Activated CD8-positive, alpha-beta T cell treated with anti-CD3 and anti-CD28 coated beads for 36 hours (primary cell): ENCODE data around the gene PTPRD. TPM values are rescaled to one million over a fixed set of nuclear protein-coding genes. Genes with fewer than 3 reads are reported as not detected.

ENCODE experiments used
- ATAC-seq: fragments of 200-7000 bp; cut with Tn5 transposase; one replicate; pipeline ENCODE4 v1.10.0; 2021; ENCODE audit warnings: mild to moderate bottlenecking, moderate library complexity
- CTCF ChIA-PET: fragments of 350-600 bp; sonication (Branson Sonifier 250); formaldehyde crosslinking; loops from one replicate; lab custom pipeline; 2021; ENCODE audit warnings: antibody characterized with exemption; lab: Charles Lee
- POLR2A ChIA-PET: fragments of 350-600 bp; sonication (Branson Sonifier 250); formaldehyde crosslinking; loops from one replicate; lab custom pipeline; 2021; ENCODE audit warnings: antibody characterized with exemption; lab: Charles Lee
- DNase-seq: peaks from one replicate; pipeline ENCODE4 v3.0.0-alpha.2; 2020
- H3K27ac Mint-ChIP-seq: one replicate; pipeline ENCODE4 v1.8.0; 2021; ENCODE audit warnings: mild to moderate bottlenecking, mixed read lengths
- H3K27me3 Mint-ChIP-seq: one replicate; pipeline ENCODE4 v1.8.0; 2021; ENCODE audit warnings: mixed read lengths
- H3K36me3 Mint-ChIP-seq: one replicate; pipeline ENCODE4 v1.8.0; 2021; ENCODE audit warnings: low read depth, mixed read lengths
- H3K4me1 Mint-ChIP-seq: one replicate; pipeline ENCODE4 v1.8.0; 2021; ENCODE audit warnings: low read depth, mixed read lengths
- H3K4me3 Mint-ChIP-seq: one replicate; pipeline ENCODE4 v1.8.0; 2021; ENCODE audit warnings: mild to moderate bottlenecking, moderate library complexity, mixed read lengths
- H3K9me3 Mint-ChIP-seq: one replicate; pipeline ENCODE4 v1.8.0; 2021; ENCODE audit warnings: mixed read lengths
- intact Hi-C: fragments of 100-400 bp; cut with micrococcal nuclease; formaldehyde crosslinking; loops from one replicate; pipeline ENCODE4 v1.10.0; 2022
- total RNA-seq, 2 experiments: library from RNA; stranded (reverse); gene quantifications; one replicate each; pipeline ENCODE4 v1.2.3, GENCODE V29; 2021
- TF ChIP-seq, protein P1 (sequence below): fragments of 200-600 bp; IDR thresholded peaks from one replicate; pipeline ENCODE4 v1.8.0; 2022; ENCODE audit warnings: antibody characterized with exemption, mild to moderate bottlenecking

PTPRD gene
- total RNA-seq, 2 experiments from 2014 or later = not detected

DNA sequence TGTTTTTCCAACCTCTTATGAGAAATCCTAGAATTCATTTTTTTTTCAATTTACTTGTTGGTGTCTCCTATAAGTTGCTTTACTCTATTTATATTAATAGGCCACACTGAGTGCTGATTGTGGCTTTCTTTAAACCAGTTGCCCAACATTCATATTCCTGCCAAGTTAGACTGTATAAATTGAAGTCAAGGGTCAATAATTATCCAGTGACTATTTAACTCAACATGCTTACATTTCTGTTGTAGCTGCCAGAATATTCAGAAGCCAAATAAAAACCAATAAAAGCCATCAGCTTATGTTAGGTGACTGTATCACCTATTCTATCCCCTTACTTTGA lies 169.0 kb downstream of the PTPRD start:
- no peak overlapping the region for H3K4me3 Mint-ChIP-seq
- ATAC-seq (no peak), DNase-seq (no peak)
- H3K4me1 Mint-ChIP-seq = no peaks in the 10 kb centered on the region
- peaks cover 17% of the 10 kb centered on the region for H3K9me3 Mint-ChIP-seq
- H3K36me3 Mint-ChIP-seq = no peaks in the 10 kb centered on the region
- H3K27ac Mint-ChIP-seq = no peak overlapping the region
- H3K27me3 Mint-ChIP-seq = no peaks in the 10 kb centered on the region
- TF ChIP-seq, protein P1, sequence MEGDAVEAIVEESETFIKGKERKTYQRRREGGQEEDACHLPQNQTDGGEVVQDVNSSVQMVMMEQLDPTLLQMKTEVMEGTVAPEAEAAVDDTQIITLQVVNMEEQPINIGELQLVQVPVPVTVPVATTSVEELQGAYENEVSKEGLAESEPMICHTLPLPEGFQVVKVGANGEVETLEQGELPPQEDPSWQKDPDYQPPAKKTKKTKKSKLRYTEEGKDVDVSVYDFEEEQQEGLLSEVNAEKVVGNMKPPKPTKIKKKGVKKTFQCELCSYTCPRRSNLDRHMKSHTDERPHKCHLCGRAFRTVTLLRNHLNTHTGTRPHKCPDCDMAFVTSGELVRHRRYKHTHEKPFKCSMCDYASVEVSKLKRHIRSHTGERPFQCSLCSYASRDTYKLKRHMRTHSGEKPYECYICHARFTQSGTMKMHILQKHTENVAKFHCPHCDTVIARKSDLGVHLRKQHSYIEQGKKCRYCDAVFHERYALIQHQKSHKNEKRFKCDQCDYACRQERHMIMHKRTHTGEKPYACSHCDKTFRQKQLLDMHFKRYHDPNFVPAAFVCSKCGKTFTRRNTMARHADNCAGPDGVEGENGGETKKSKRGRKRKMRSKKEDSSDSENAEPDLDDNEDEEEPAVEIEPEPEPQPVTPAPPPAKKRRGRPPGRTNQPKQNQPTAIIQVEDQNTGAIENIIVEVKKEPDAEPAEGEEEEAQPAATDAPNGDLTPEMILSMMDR = no peak
- intact Hi-C loops = no loop called here
- ChIA-PET POLR2A (no interaction called here), CTCF (no interaction called here)

DNA sequence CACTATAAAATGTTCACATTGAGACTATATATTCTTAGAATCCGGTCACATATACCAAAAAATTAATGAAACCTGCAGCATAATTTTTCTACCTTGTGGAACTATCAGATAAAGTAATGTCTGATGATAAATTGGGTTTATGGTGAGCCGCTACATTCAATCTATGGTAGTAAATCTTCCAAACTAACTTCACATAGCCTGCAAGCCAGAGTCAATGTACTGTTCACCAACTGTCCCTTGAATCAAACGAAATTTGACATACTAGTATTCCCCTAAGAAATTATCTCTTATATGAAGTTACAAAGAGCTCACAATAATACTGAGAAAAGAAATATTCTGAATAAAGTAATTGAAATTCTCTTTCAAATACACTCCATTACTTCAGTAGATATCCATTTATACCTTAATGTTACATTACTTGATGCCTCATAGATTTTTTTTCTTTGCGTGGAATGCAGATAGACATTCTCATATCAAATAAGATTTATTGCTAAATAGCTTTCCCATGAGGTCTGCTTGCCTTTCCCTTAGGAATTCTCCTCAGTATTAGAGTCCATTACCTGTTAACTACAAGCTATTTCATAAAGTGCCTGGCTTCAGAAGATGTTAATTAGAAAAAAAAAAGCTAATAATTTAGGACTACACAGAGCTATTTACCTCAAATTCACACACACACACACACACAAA lies 169.5 kb downstream of the PTPRD start:
- H3K4me1 Mint-ChIP-seq = no peaks in the 10 kb centered on the region
- CTCF ChIA-PET = no interaction called here

DNA sequence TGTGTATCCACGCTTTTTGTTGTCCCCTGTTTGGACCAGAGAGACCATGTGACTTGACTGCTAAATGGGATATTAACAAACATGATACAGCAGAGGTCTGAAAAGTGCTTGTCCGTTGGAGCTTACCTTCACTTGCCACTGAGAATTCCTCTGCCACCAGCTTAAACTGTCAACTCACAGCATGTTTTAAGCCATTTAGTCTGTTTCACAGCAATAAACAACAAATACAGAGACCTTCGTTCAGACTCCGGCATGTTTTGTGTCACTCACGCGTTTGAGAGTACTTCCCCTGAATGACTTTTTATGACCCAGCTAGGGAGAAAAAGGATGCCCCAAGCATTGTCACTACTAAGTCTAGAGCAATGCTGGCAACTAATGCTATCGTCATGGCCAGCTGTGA lies 173.8 kb downstream of the PTPRD start:
- no peaks in the 10 kb centered on the region for H3K27me3 Mint-ChIP-seq
- no peak for ATAC-seq
- no peak overlapping the region for H3K27ac Mint-ChIP-seq
- POLR2A ChIA-PET = no interaction called here
- no peaks in the 10 kb centered on the region for H3K36me3 Mint-ChIP-seq
- no peak for DNase-seq
- CTCF ChIA-PET = no interaction called here
- no peaks in the 10 kb centered on the region for H3K4me1 Mint-ChIP-seq
- TF ChIP-seq, protein P1 = no peak
- no peak overlapping the region for H3K4me3 Mint-ChIP-seq
- intact Hi-C loops = no loop called here
- peaks cover 8% of the 10 kb centered on the region for H3K9me3 Mint-ChIP-seq

More for the DNA sequence above, 169.5 kb downstream of the PTPRD start:
- Mint-ChIP-seq H3K4me3 (no peak overlapping the region), H3K27ac (no peak overlapping the region), H3K27me3 (no peaks in the 10 kb centered on the region), H3K9me3 (peaks cover 18% of the 10 kb centered on the region), H3K36me3 (no peaks in the 10 kb centered on the region)
- POLR2A ChIA-PET = no interaction called here
- ATAC-seq (no peak), DNase-seq (no peak)
- TF ChIP-seq, protein P1 = no peak
- intact Hi-C loops = no loop called here

DNA sequence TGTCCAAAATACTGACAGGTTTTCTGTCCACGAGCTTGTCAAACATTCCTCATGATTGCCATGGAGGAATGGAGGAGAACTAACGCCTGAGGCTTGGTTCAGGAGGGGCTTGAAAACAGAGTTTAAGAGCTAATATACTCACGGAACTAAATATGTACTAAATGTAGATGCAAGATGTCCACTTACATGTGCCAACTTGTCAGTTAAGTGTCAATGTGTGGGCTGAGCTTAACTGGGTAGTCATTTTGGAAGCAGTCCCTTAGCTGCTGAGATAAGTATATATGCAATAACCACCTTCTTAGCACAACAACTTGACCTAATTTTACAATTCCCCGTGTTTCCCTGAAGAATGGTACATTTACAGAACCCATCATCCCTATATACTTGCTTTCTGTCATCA lies 176.0 kb downstream of the PTPRD start:
- TF ChIP-seq, protein P1 = no peak
- H3K36me3 Mint-ChIP-seq = no peaks in the 10 kb centered on the region
- intact Hi-C loops = no loop called here
- no peaks in the 10 kb centered on the region for H3K4me1 Mint-ChIP-seq
- no peak overlapping the region for H3K4me3 Mint-ChIP-seq
- ChIA-PET POLR2A (no interaction called here), CTCF (no interaction called here)
- no peak for DNase-seq
- ATAC-seq = no peak
- H3K27me3 Mint-ChIP-seq = no peaks in the 10 kb centered on the region
- peaks cover 15% of the 10 kb centered on the region for H3K9me3 Mint-ChIP-seq
- no peak overlapping the region for H3K27ac Mint-ChIP-seq

DNA sequence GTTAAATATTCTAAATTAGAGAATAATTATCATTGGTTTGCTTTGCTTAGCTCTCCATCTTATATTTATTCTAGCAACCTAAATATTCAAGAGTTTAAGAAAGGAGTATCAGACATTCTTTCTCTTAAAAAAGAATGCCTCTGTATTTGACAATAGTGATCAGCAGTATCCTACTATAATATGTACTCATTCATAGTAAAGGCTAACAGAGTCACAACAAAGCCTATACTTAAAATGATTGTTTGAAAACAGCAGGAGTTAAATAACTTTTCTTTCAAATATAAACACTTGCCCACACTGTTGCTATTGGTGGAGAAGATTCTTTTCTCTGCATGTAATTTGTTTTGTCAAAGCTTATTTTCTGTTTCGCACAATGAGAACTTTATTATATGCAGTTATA lies 178.4 kb downstream of the PTPRD start:
- POLR2A ChIA-PET = no interaction called here
- no peak for DNase-seq
- intact Hi-C loops = no loop called here

More for the DNA sequence above, 178.4 kb downstream of the PTPRD start:
- no peak for ATAC-seq
- no peaks in the 10 kb centered on the region for H3K36me3 Mint-ChIP-seq
- CTCF ChIA-PET = no interaction called here
- H3K9me3 Mint-ChIP-seq = peaks cover 12% of the 10 kb centered on the region
- no peaks in the 10 kb centered on the region for H3K27me3 Mint-ChIP-seq
- H3K4me3 Mint-ChIP-seq = no peak overlapping the region
- H3K27ac Mint-ChIP-seq = no peak overlapping the region
- H3K4me1 Mint-ChIP-seq = no peaks in the 10 kb centered on the region
- TF ChIP-seq, protein P1 = no peak
